Left ventricle myocardium inferior (tissue), 1 donor: ENCODE data around the gene RFFL. TPM values are rescaled to one million over a fixed set of nuclear protein-coding genes. Genes with fewer than 3 reads are reported as not detected.
A peak's percentile ranks its signal among the peaks of the same experiment; 100 is the strongest.
"Not testable (repeated sequence)": the region's sequence is repeated elsewhere in the genome, so short reads cannot be mapped to it uniquely, and the experiment has no call there.

Experiments
- DNase-seq: peaks from one replicate; pipeline ENCODE4 v3.0.0-alpha.2; 2020
- H3K27ac ChIP-seq: fragments of 200-600 bp; replicated peaks from 2 replicates; pipeline ENCODE4 v1.8.0; 2021
- H3K27me3 ChIP-seq: fragments of 200-600 bp; 2 replicates; pipeline ENCODE4 v1.8.0; 2021; ENCODE audit warnings: low read depth
- H3K36me3 ChIP-seq: fragments of 200-600 bp; 2 replicates; pipeline ENCODE4 v1.8.0; 2021
- H3K4me1 ChIP-seq: fragments of 200-600 bp; 2 replicates; pipeline ENCODE4 v1.8.0; 2021
- H3K4me3 ChIP-seq: fragments of 200-600 bp; 2 replicates; pipeline ENCODE4 v1.8.0; 2021; ENCODE audit warnings: mild to moderate bottlenecking, moderate library complexity
- H3K9me3 ChIP-seq: fragments of 200-600 bp; replicated peaks from 2 replicates; pipeline ENCODE4 v1.8.0; 2021
- intact Hi-C: fragments of 100-400 bp; cut with micrococcal nuclease; formaldehyde crosslinking; loops from one replicate; pipeline ENCODE4 v1.11.0; 2022
- total RNA-seq: library from RNA; stranded (reverse); fragmentation: NEBNext Ultra II Directional; extraction: Animal tissue kit (Norgen Biotek cat#: 25700); gene quantifications from one replicate; pipeline ENCODE4 v1.2.1, GENCODE V29; 2021
- TF ChIP-seq, protein P1 (sequence below): fragments of 200-600 bp; IDR thresholded peaks from 2 replicates; pipeline ENCODE4 v1.8.0; 2021; ENCODE audit warnings: antibody characterized with exemption, mild to moderate bottlenecking, borderline replicate concordance
- donor health status: DM: no; HTN: yes; CAD: no; lungs with severe emphysema.

RFFL gene
- total RNA-seq, 1 donor from 2014 or later: 10.1 TPM

GRCh38 chr17:35030780-35031179 is 32.7 kb downstream of the RFFL start:
- Histone ChIP-seq H3K27me3 (no peaks in the 10 kb centered on the region), H3K4me3 (no peak overlapping the region), H3K36me3 (peaks cover 6% of the 10 kb centered on the region), H3K4me1 (no peaks in the 10 kb centered on the region), H3K27ac (no peak overlapping the region), H3K9me3 (no peaks in the 10 kb centered on the region)
- DNase-seq: no peak
- intact Hi-C loops: no loop called here
- TF ChIP-seq, protein P1, sequence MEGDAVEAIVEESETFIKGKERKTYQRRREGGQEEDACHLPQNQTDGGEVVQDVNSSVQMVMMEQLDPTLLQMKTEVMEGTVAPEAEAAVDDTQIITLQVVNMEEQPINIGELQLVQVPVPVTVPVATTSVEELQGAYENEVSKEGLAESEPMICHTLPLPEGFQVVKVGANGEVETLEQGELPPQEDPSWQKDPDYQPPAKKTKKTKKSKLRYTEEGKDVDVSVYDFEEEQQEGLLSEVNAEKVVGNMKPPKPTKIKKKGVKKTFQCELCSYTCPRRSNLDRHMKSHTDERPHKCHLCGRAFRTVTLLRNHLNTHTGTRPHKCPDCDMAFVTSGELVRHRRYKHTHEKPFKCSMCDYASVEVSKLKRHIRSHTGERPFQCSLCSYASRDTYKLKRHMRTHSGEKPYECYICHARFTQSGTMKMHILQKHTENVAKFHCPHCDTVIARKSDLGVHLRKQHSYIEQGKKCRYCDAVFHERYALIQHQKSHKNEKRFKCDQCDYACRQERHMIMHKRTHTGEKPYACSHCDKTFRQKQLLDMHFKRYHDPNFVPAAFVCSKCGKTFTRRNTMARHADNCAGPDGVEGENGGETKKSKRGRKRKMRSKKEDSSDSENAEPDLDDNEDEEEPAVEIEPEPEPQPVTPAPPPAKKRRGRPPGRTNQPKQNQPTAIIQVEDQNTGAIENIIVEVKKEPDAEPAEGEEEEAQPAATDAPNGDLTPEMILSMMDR: no peak

DNA sequence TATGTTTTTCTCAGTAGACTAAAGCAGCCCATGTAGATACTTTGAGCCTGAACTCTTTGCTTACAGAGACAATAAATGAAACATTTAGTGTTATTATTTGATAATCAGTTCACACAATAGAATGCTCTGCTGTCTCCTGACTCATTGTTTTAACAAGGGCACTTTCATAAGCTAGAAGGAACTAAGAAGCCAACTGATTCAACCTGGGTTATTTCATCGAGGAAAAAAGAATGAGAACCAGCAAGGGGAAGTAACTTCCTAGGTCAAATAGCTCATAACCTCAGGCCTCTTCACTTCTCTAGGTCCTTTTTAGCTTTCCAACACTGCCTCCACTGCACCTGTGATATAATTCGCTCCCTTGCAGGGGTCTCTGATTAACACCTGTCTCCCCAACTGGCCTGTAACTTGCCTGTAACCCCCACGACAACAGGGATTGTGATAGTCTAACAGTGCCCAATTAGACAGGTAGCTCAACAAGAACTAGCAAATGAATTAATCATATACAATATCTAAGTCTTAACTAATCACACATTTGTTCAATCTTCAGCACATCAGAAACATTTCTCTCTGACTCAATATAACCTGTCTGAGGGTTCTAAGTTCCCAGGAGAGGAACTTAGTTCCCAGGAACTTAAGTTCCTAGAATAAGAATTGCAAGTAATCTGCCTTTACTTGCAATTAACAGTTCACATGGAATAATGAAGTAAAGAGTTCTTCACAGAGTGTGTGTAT is 34.8 kb downstream of the RFFL start:
- intact Hi-C loops: no loop called here
- Histone ChIP-seq H3K27ac (no peak overlapping the region), H3K27me3 (no peaks in the 10 kb centered on the region), H3K4me3 (no peak overlapping the region), H3K36me3 (peaks cover 10% of the 10 kb centered on the region), H3K9me3 (no peaks in the 10 kb centered on the region), H3K4me1 (no peaks in the 10 kb centered on the region)
- no peak for DNase-seq
- TF ChIP-seq, protein P1: no peak

DNA sequence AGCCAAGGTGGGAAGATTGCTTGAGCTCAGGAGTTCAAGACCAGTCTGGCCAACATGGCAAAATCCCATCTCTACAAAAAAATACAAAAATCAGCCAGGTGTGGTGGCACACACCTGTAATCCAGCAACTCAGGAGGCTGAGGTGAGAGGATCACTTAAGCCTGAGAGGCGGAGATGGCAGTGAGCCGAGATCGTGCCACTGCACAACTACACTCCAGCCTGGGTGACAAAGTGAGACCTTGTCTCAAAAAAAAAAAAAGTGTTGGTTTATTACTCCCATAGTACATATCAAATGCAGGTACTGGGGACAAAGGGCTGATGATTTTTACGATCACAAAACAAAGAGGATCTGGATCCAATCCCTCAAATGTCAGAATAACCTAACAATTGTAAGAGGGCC is 35.4 kb downstream of the RFFL start:
- DNase-seq, H3K27ac ChIP-seq, H3K4me3 ChIP-seq, H3K27me3 ChIP-seq, intact Hi-C loops, H3K4me1 ChIP-seq, H3K9me3 ChIP-seq: not testable (repeated sequence)
- H3K36me3 ChIP-seq: peaks cover 10% of the 10 kb centered on the region

GRCh38 chr17:35025541-35025940 is 38.0 kb downstream of the RFFL start:
- intact Hi-C loops: no loop called here
- DNase-seq: no peak
- H3K9me3 ChIP-seq: no peaks in the 10 kb centered on the region
- no peaks in the 10 kb centered on the region for H3K27me3 ChIP-seq
- peaks cover 30% of the 10 kb centered on the region for H3K4me1 ChIP-seq
- TF ChIP-seq, protein P1: no peak
- H3K36me3 ChIP-seq: peaks cover 12% of the 10 kb centered on the region
- H3K4me3 ChIP-seq: no peak overlapping the region
- no peak overlapping the region for H3K27ac ChIP-seq

DNA sequence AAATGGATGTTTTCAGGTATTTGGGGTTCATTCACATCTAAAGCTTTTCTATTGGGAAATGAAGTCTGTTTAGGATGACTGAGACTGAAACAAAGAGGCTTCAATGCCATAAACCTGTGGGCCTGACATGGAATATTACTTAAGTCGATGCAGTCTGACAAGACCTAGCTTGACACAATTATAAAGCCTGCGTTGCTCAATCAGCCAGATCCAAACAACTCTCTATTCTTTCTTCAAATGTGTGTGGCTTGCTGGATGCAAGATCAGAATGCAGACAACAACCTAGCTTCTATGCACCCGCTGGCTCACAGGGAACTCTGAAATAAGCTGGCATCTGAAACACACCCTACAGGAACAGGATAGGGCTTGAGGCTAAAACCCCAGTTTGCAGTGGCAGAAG is 40.0 kb downstream of the RFFL start:
- H3K4me1 ChIP-seq: peaks cover 39% of the 10 kb centered on the region
- intact Hi-C loops: no loop called here
- H3K27me3 ChIP-seq: no peaks in the 10 kb centered on the region
- H3K9me3 ChIP-seq: no peaks in the 10 kb centered on the region
- DNase-seq: no peak
- no peak overlapping the region for H3K4me3 ChIP-seq
- H3K36me3 ChIP-seq: peaks cover 19% of the 10 kb centered on the region
- H3K27ac ChIP-seq: peak overlapping the region; percentile 76
- TF ChIP-seq, protein P1: no peak

DNA sequence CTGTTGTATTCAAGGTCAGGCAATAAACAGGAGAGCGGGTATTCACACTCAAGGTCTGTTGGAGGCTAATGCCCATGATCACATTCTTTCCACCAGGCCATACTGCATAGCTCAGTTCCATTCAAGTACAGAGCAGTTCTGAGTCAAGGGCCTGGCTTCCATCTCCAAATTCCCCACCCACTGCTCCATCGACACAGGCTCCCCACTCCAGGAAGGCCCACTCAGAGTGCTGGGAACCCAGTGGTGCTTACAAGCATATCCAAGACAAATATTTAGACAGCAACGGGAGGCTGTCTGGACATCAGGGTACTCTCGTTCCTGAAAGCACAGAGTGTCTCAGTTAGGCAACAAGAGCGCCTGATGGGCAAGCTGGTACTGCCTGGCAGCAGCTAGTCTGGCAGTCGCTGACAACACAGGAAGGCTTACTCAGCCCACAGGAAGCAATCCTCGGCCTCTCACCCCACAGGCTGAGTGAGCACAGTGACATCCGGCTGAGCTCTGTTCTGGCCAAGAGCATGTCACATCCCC is 40.9 kb downstream of the RFFL start:
- DNase-seq: peak; percentile 68
- TF ChIP-seq, protein P1: peak; percentile 45
- H3K4me3 ChIP-seq: no peak overlapping the region
- no peaks in the 10 kb centered on the region for H3K9me3 ChIP-seq
- H3K27ac ChIP-seq: peak overlapping the region; percentile 76
- intact Hi-C loops: no loop called here
- H3K4me1 ChIP-seq: peaks cover 39% of the 10 kb centered on the region
- H3K27me3 ChIP-seq: no peaks in the 10 kb centered on the region
- peaks cover 19% of the 10 kb centered on the region for H3K36me3 ChIP-seq
